Stimulated activated naive B cell treated with anti-CD40 and anti-IgM and Interleukin-4, amounts not matched to agents 10 μg/mL and 1 μg/mL and 100 μg/mL, for 72 hours (primary cell): ENCODE data around the gene OPALIN.
A peak's percentile ranks its signal among the peaks of the same experiment; 100 is the strongest.

Source experiments
- ATAC-seq, 2 donors: fragments of 150-1000 bp; cut with Tn5 transposase; replicated peaks; 2 replicates each; pipeline ENCODE4 v1.10.0; 2021; ENCODE audit warnings: moderate library complexity in 1 of 2
- DNase-seq: peaks from one replicate; pipeline ENCODE4 v3.0.0; 2021
- H3K27ac Mint-ChIP-seq: one replicate; pipeline ENCODE4 v1.8.0; 2022; ENCODE audit warnings: mild to moderate bottlenecking, mixed read lengths
- H3K27me3 Mint-ChIP-seq, 2 donors: one replicate each; pipeline ENCODE4 v1.8.0; 2022; ENCODE audit warnings: mixed read lengths in 2 of 2
- H3K36me3 Mint-ChIP-seq, 2 donors: one replicate each; pipeline ENCODE4 v1.8.0; 2022; ENCODE audit warnings: mixed read lengths in 2 of 2, mild to moderate bottlenecking in 1 of 2
- H3K4me1 Mint-ChIP-seq, 2 donors: one replicate each; pipeline ENCODE4 v1.8.0; 2022; ENCODE audit warnings: mixed read lengths in 2 of 2, mild to moderate bottlenecking in 1 of 2
- H3K4me3 Mint-ChIP-seq, 2 donors: one replicate each; pipeline ENCODE4 v1.8.0; 2022; ENCODE audit warnings: mild to moderate bottlenecking in 2 of 2, mixed read lengths in 2 of 2, moderate library complexity in 1 of 2
- H3K9me3 Mint-ChIP-seq, 2 donors: one replicate each; pipeline ENCODE4 v1.8.0; 2022; ENCODE audit warnings: mixed read lengths in 2 of 2, mild to moderate bottlenecking in 1 of 2

OPALIN gene

GRCh38 chr10:96384506-96384905 lies 25.7 kb upstream of the OPALIN start:
- peaks cover 0 to 3% of the 10 kb centered on the region in 2 donors for H3K36me3 Mint-ChIP-seq
- no peak overlapping the region for H3K27ac Mint-ChIP-seq
- H3K27me3 Mint-ChIP-seq = peaks cover 28 to 35% of the 10 kb centered on the region in 2 donors
- no peaks in the 10 kb centered on the region for H3K4me1 Mint-ChIP-seq
- H3K9me3 Mint-ChIP-seq = peaks cover 3 to 4% of the 10 kb centered on the region in 2 donors
- ATAC-seq = no peak
- no peak for DNase-seq
- no peak overlapping the region for H3K4me3 Mint-ChIP-seq

DNA sequence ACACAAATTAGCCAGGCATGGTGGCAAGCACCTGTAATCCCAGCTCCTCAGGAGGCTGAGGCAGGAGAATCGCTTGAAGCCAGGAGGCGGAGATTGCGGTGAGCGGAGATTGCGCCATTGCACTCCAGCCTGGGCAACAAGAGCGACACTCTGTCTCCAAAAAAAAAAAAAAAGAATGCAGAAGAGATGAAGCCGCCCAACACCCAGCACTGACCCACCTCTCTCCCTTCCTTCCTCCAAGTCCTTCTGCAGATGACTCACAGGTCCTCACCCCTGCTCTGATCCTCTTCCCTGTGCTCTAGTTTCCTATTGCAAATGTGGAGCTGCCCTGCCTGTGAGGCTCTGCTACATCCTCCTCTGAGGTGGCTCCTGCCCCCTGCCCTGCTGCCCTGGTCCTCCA lies 22.0 kb upstream of the OPALIN start:
- H3K27me3 Mint-ChIP-seq = peaks cover 21 to 22% of the 10 kb centered on the region in 2 donors
- peaks cover 3 to 4% of the 10 kb centered on the region in 2 donors for H3K9me3 Mint-ChIP-seq
- no peak overlapping the region for H3K27ac Mint-ChIP-seq
- H3K4me3 Mint-ChIP-seq = no peak overlapping the region
- peaks cover 0 to 3% of the 10 kb centered on the region in 2 donors for H3K36me3 Mint-ChIP-seq
- DNase-seq = no peak
- peaks cover 2 to 6% of the 10 kb centered on the region in 2 donors for H3K4me1 Mint-ChIP-seq
- ATAC-seq = no peak

GRCh38 chr10:96379758-96380157 lies 21.0 kb upstream of the OPALIN start:
- peaks cover 5 to 14% of the 10 kb centered on the region in 2 donors for H3K4me1 Mint-ChIP-seq
- no peak overlapping the region for H3K27ac Mint-ChIP-seq
- H3K27me3 Mint-ChIP-seq = peaks cover 14 to 22% of the 10 kb centered on the region in 2 donors
- no peak for ATAC-seq
- H3K4me3 Mint-ChIP-seq = no peak overlapping the region
- DNase-seq = no peak
- peaks cover 0 to 3% of the 10 kb centered on the region in 2 donors for H3K36me3 Mint-ChIP-seq
- H3K9me3 Mint-ChIP-seq = peaks cover 3 to 4% of the 10 kb centered on the region in 2 donors

DNA sequence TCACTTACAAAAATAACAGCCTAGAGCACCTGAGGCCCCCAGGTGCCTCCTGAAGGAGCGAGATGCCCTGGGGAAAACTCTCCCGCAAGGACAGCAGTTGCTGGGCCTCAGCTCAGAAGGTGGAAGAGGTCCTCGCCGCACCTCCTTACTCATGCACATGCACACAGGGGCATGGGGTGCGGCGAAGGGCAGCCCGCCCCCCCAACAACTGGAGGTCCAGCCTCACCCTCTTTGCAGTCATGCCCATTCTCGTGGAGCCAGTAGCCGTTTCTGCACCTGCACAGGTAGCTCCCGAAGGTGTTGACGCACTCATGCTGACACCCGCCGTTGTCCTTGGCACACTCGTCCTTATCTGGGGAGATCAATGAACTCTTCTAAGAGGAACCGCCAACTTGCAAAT lies 19.9 kb upstream of the OPALIN start:
- DNase-seq (no peak), ATAC-seq (no peak)
- H3K4me3 Mint-ChIP-seq = no peak overlapping the region
- peaks cover 3 to 4% of the 10 kb centered on the region in 2 donors for H3K9me3 Mint-ChIP-seq
- peaks cover 10 to 22% of the 10 kb centered on the region in 2 donors for H3K4me1 Mint-ChIP-seq
- H3K27ac Mint-ChIP-seq = no peak overlapping the region
- peaks cover 20 to 25% of the 10 kb centered on the region in 2 donors for H3K27me3 Mint-ChIP-seq
- H3K36me3 Mint-ChIP-seq = peaks cover 0 to 3% of the 10 kb centered on the region in 2 donors

DNA sequence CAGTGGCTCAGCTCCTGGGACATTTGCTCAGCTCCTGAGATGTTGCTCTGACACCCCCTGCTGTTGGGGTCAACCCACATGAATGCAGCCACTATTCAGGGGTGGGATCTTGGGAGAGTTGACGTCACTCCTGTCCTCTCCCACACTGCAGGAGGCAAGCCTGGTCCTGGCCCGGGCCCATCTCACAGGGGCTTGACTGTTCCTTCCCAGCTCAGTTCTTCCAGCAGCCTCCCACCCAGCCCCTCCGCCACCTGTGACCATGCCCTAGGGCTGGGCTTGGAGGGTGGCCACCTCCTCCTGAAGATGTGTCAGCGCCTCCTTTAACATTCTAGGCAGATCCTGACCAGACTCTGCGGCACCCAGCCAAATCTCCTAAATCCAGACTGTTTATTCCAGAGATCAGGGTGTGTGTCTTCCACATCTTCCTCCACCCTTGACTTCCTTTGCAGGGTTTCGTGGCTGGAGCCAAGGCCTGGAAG lies 19.1 kb upstream of the OPALIN start:
- peaks cover 10 to 22% of the 10 kb centered on the region in 2 donors for H3K4me1 Mint-ChIP-seq
- peaks cover 23 to 27% of the 10 kb centered on the region in 2 donors for H3K27me3 Mint-ChIP-seq
- H3K27ac Mint-ChIP-seq = no peak overlapping the region
- no peak for DNase-seq
- peaks cover 0 to 2% of the 10 kb centered on the region in 2 donors for H3K36me3 Mint-ChIP-seq
- ATAC-seq = no peak
- H3K4me3 Mint-ChIP-seq = no peak overlapping the region
- H3K9me3 Mint-ChIP-seq = peaks cover 3% of the 10 kb centered on the region in 2 donors

DNA sequence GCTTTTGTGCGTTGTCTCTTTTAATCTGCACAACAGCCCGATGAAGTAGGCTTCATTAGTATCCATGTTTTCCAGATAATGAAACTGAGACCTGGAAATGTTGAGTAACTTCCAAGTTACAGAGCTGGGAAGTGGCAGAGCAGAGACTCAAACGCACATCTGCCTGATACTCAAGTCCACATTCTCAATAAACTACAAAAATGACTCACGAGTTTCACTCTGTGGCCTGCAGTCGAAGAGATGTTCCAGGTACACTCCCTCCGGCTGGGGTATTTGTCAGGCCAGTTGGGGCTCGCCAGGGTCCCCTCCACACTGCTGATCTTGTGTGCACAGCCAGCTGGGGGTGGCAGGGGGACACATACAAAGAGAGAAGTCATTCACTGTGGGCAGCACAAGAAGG lies 17.7 kb upstream of the OPALIN start:
- peaks cover 17 to 21% of the 10 kb centered on the region in 2 donors for H3K27me3 Mint-ChIP-seq
- no peaks in the 10 kb centered on the region for H3K9me3 Mint-ChIP-seq
- no peak overlapping the region for H3K27ac Mint-ChIP-seq
- no peak for DNase-seq
- H3K4me1 Mint-ChIP-seq = peaks cover 10 to 22% of the 10 kb centered on the region in 2 donors
- H3K4me3 Mint-ChIP-seq = no peak overlapping the region
- no peaks in the 10 kb centered on the region for H3K36me3 Mint-ChIP-seq
- ATAC-seq = peak; percentile 28 to 58

- H3K36me3 Mint-ChIP-seq = no peaks in the 10 kb centered on the region
- H3K4me3 Mint-ChIP-seq = peak overlapping the region; percentile 76 to 81
- H3K27ac Mint-ChIP-seq = no peak overlapping the region
- H3K9me3 Mint-ChIP-seq = no peaks in the 10 kb centered on the region
- peaks cover 14% of the 10 kb centered on the region in 2 donors for H3K27me3 Mint-ChIP-seq
- peaks cover 10 to 22% of the 10 kb centered on the region in 2 donors for H3K4me1 Mint-ChIP-seq
- peak; percentile 76 for DNase-seq
- ATAC-seq = peak; percentile 79 to 81
Measured at GRCh38 chr10:96374985-96375830, 16.4 kb upstream of the OPALIN start.

GRCh38 chr10:96374639-96374984 lies 15.8 kb upstream of the OPALIN start:
- peak overlapping the region; percentile 76 to 81 for H3K4me3 Mint-ChIP-seq
- peaks cover 10 to 22% of the 10 kb centered on the region in 2 donors for H3K4me1 Mint-ChIP-seq
- no peak for DNase-seq

GRCh38 chr10:96374004-96374403 lies 15.2 kb upstream of the OPALIN start:
- ATAC-seq = no peak
- Mint-ChIP-seq H3K27ac (no peak overlapping the region), H3K36me3 (no peaks in the 10 kb centered on the region), H3K9me3 (no peaks in the 10 kb centered on the region), H3K4me3 (peak overlapping the region; percentile 44 to 81), H3K27me3 (peaks cover 13 to 14% of the 10 kb centered on the region in 2 donors), H3K4me1 (peaks cover 10 to 22% of the 10 kb centered on the region in 2 donors)
- DNase-seq = no peak

More at GRCh38 chr10:96374639-96374984, 15.8 kb upstream of the OPALIN start:
- no peaks in the 10 kb centered on the region for H3K36me3 Mint-ChIP-seq
- H3K27ac Mint-ChIP-seq = no peak overlapping the region
- H3K9me3 Mint-ChIP-seq = no peaks in the 10 kb centered on the region
- H3K27me3 Mint-ChIP-seq = peaks cover 14% of the 10 kb centered on the region in 2 donors
- no peak for ATAC-seq

DNA sequence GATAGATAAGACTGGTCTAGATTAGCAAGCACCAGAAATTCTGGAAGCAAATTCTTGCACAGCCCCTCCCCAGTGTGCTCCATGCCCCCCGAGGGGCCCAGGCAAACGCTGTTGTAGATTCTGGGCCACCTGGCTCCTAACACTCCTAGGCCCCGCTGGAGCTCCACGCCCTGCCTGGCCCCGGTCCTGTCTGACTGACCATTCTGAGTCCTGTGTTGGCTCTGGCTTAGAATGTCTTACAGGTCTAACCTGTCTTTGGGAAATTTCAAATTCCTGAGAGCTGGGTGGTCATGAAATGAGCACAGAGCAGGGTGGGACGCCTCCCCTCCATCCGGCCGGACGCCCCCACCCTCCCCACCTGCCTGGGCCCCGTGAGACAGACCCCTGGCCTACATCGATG lies 12.6 kb upstream of the OPALIN start:
- Mint-ChIP-seq H3K36me3 (no peaks in the 10 kb centered on the region), H3K27ac (no peak overlapping the region), H3K4me3 (no peak overlapping the region), H3K4me1 (peaks cover 9 to 17% of the 10 kb centered on the region in 2 donors), H3K9me3 (no peaks in the 10 kb centered on the region), H3K27me3 (peaks cover 10 to 14% of the 10 kb centered on the region in 2 donors)
- ATAC-seq (no peak), DNase-seq (no peak)

- peak; percentile 20 for DNase-seq
Measured at GRCh38 chr10:96370584-96371157, 11.9 kb upstream of the OPALIN start.

DNA sequence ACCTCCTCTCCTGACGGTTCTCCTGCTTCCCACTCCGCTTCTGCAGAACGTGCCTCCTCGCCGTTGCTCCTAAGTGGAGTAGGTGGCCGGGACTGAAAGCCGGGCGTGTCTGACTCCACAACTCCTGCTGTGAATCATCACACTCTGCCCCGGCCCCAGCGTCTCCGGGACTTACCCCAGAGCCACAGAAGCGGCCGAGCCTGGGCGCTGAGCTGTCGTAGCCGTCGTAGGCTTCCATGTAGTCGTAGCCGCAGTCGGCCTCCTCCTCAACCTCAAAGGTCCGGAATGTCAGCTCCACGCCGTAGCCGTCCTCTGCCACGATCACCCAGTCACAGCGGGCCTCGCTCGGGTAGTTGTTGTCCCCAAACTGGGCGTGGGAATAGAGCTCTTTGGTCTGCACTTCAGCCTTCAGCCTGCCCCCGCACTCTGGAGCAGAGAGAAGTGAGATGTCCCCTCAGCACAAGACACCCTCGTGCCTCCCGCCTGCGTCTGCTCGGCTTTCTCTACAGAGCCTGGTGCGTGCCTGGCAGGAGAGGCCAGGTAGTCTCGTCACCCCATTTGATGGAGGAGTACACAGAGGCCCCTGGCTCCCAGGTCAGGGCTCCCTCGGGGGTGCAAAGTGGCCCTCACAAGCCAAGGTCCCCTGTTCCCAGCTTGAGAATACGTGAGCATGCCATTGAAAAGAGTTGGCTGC lies 11.2 kb upstream of the OPALIN start:
- H3K36me3 Mint-ChIP-seq = no peaks in the 10 kb centered on the region
- no peak overlapping the region for H3K4me3 Mint-ChIP-seq
- H3K27me3 Mint-ChIP-seq = peaks cover 10 to 14% of the 10 kb centered on the region in 2 donors

More at GRCh38 chr10:96370584-96371157, 11.9 kb upstream of the OPALIN start:
- Mint-ChIP-seq H3K36me3 (no peaks in the 10 kb centered on the region), H3K9me3 (no peaks in the 10 kb centered on the region), H3K27me3 (peaks cover 10 to 14% of the 10 kb centered on the region in 2 donors), H3K4me3 (no peak overlapping the region), H3K4me1 (peaks cover 9 to 15% of the 10 kb centered on the region in 2 donors), H3K27ac (no peak overlapping the region)
- peak; percentile 44 to 45 for ATAC-seq

DNA sequence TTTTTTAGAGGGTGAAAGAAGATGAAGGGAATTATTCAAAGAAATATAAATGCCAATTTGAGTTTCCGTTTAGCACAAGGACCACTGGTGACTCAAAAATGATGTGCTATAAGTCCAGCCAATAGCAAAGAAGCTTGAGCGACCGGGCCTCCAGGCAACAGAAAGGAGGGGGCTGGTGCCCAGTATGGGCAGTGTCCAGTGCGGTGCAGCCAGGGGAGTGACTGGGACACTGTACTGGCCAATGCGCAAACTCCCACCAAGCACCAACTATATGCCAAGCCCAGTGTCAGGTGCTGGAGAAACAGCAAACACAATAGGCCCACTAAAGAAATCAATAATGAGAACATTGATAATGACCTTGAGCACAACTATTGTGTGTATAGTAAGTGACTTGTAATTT lies 10.2 kb upstream of the OPALIN start:
- H3K36me3 Mint-ChIP-seq = no peaks in the 10 kb centered on the region
- no peaks in the 10 kb centered on the region for H3K9me3 Mint-ChIP-seq
- ATAC-seq = no peak
- H3K4me1 Mint-ChIP-seq = no peaks in the 10 kb centered on the region
- H3K27ac Mint-ChIP-seq = no peak overlapping the region
- no peak overlapping the region for H3K4me3 Mint-ChIP-seq
- H3K27me3 Mint-ChIP-seq = peaks cover 6% of the 10 kb centered on the region in 2 donors
- DNase-seq = no peak

More for the DNA sequence above, 11.2 kb upstream of the OPALIN start:
- H3K4me1 Mint-ChIP-seq = peaks cover 5 to 10% of the 10 kb centered on the region in 2 donors
- H3K9me3 Mint-ChIP-seq = no peaks in the 10 kb centered on the region
- H3K27ac Mint-ChIP-seq = no peak overlapping the region
- ATAC-seq (no peak), DNase-seq (no peak)

GRCh38 chr10:96367470-96367869 lies 8.7 kb upstream of the OPALIN start:
- ATAC-seq (no peak), DNase-seq (no peak)
- Mint-ChIP-seq H3K4me1 (no peaks in the 10 kb centered on the region), H3K36me3 (no peaks in the 10 kb centered on the region), H3K27me3 (no peaks in the 10 kb centered on the region), H3K9me3 (no peaks in the 10 kb centered on the region), H3K4me3 (no peak overlapping the region), H3K27ac (no peak overlapping the region)
